Choroid plexus epithelial cell (primary cell): ENCODE results near the gene PLXNA2.
A peak's percentile ranks its signal among the peaks of the same experiment; 100 is the strongest.

Source experiments
- DNase-seq: peaks from one replicate; pipeline ENCODE4 v3.0.0-alpha.2; 2010; ENCODE audit warnings: low read depth
- H3K4me3 ChIP-seq: 2 replicates; pipeline ENCODE4 v1.5.1; 2011; ENCODE audit warnings: low read depth, mild to moderate bottlenecking, control low read depth, low read length, moderate library complexity
- CTCF ChIP-seq: conservative IDR thresholded peaks from 2 replicates; pipeline ENCODE4 v1.5.1; 2011; ENCODE audit warnings: low read depth, mild to moderate bottlenecking, control low read depth, inconsistent platforms, low read length, moderate library complexity

PLXNA2 gene

GRCh38 chr1:208100106-208100505 is 144.1 kb downstream of the PLXNA2 start:
- no peak for DNase-seq
- no peak for TF ChIP-seq CTCF
- H3K4me3 ChIP-seq: no peak overlapping the region

DNA sequence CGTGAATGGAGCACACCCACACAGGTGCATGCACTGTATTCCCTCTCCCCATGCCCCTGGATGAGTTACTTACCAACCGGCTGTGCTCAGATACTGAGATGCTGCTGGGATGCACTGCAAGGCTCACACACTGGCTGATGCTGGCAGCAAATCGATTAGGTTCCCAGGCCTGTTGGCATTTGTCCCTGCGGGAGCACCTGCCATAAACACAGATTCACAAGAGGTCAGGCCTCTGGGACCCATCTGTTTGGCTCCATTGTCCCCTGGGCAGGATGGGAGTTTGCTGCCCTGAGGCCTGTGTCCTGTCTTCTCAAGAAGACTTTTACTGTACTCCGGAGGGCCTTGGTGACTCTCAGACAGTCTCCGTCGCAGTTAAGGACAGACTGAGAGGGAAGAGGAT is 145.4 kb downstream of the PLXNA2 start:
- TF ChIP-seq CTCF: no peak
- no peak overlapping the region for H3K4me3 ChIP-seq

GRCh38 chr1:208093754-208094719 is 150.1 kb downstream of the PLXNA2 start:
- DNase-seq: peak; percentile 73
- TF ChIP-seq CTCF: peak; percentile 96

More for the DNA sequence above, 145.4 kb downstream of the PLXNA2 start:
- no peak for DNase-seq

DNA sequence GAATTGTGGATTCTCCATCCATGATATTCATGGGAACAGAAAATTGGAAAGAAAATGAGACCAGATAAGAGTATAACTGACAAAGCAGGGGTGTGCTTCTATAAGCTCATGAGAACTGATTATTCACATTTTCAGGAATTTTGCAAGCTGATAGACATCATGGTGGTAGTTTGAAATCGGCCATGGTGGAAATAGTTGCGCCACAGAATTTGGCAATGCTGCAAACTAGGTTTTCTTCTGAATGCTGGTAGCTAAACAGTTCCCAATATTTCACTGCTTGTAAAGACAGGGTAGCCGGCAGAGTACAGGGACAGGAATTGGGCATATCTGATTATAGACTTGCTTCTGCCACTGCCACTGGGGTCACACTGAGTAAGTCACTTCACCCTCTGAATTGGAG is 151.1 kb downstream of the PLXNA2 start:
- no peak overlapping the region for H3K4me3 ChIP-seq
- no peak for DNase-seq
- TF ChIP-seq CTCF: no peak

More at GRCh38 chr1:208093754-208094719, 150.1 kb downstream of the PLXNA2 start:
- no peak overlapping the region for H3K4me3 ChIP-seq

DNA sequence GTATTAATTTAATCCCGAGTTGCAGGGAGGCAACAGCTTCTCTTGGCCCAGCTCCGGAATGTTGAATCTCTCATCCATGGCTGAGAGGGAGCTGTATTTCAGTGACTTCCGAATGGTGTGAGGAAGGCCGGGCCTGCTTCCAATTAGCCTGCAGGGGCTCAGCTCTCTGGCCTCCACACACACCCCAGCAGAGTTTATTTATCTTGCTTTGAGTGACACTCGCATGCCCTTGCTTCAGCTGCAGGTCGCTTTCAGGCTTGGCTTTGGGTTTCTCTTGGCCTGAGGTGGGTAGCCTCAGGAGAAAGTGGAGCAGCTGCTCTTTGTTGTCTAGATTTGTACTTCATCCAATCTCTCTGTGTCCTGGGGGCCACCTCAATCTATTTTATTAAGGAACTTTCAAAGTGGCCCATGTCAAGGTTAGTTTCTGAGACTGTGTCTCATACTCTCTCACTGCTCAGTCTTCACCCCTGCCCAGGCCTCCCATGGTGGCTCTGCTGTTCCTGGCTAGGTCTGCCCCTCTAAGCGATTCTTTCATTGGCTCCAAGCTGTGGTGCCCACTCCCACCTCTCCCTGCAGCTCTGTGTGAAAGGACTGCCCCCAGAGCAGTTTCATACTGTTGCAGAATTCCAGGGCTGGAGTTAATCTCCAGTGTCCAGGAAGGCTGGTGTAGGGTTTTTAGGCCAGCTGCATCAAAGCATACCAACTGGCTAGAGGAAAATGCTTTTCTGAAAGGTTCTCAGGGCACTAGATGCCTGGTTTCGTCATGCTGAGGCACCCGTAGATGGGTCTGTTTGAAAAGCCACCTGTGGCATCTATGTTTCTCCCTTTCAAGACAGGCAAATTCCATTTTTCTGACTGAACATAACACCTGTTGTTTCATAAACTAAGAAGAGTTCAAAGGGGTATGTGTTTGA is 153.5 kb downstream of the PLXNA2 start:
- no peak overlapping the region for H3K4me3 ChIP-seq
- TF ChIP-seq CTCF: no peak
- peak; percentile 78 for DNase-seq

- no peak overlapping the region for H3K4me3 ChIP-seq
- no peak for DNase-seq
- TF ChIP-seq CTCF: no peak
Measured at GRCh38 chr1:208089761-208090370, 154.3 kb downstream of the PLXNA2 start.
